K562 (cell line): ENCODE results near the gene HMGXB3. TPM values are rescaled to one million over a fixed set of nuclear protein-coding genes. Genes with fewer than 3 reads are reported as not detected.

Experiments
- ATF4 ChIP-seq: fragments of 450-650 bp; formaldehyde crosslinking; IDR thresholded peaks from 2 replicates; pipeline ENCODE4 v1.4.0; 2022; ENCODE audit warnings: mild to moderate bottlenecking, moderate library complexity
- CAMTA2 ChIP-seq: fragments of 250-450 bp; sonication (Bioruptor Pico); conservative IDR thresholded peaks from 2 replicates; pipeline ENCODE4 v1.5.1; 2022
- CHD7 ChIP-seq: fragments of 200-600 bp; sonication (generic); IDR thresholded peaks from one replicate; pipeline ENCODE4 v1.6.1; 2012; ENCODE audit warnings: mild to moderate bottlenecking, low read depth, low read length, inconsistent platforms
- CTBP1 ChIP-seq: fragments of 450-650 bp; IDR thresholded peaks from 2 replicates; pipeline ENCODE4 v1.6.1; 2016; ENCODE audit warnings: borderline replicate concordance
- DDX20 ChIP-seq: fragments of 450-650 bp; IDR thresholded peaks from 2 replicates; pipeline ENCODE4 v1.6.1; 2016; ENCODE audit warnings: missing genetic modification characterization, low read depth, mild to moderate bottlenecking, missing compliant biosample characterization, moderate library complexity
- HNRNPH1 ChIP-seq: fragments of 200-400 bp; formaldehyde crosslinking; optimal IDR thresholded peaks from 2 replicates; pipeline ENCODE3; 2017; ENCODE audit warnings: low read depth, mild to moderate bottlenecking, low read length, moderate library complexity
- SLC30A9 ChIP-seq: fragments of 250-450 bp; sonication (Bioruptor Pico); IDR thresholded peaks from 2 replicates; pipeline ENCODE4 v1.8.0; 2022; ENCODE audit warnings: mild to moderate bottlenecking, moderate library complexity
- SMARCA5 ChIP-seq: fragments of 450-650 bp; IDR thresholded peaks from 2 replicates; pipeline ENCODE4 v1.6.1; 2016
- SMARCB1 ChIP-seq: IDR thresholded peaks from 2 replicates; pipeline ENCODE4 v1.6.1; 2011; ENCODE audit warnings: improper control_type of control experiment, low read depth; ENCODE audit not compliant: insufficient read length
- ZNF280B ChIP-seq: fragments of 250-450 bp; sonication (Bioruptor Pico); IDR thresholded peaks from 2 replicates; pipeline ENCODE4 v1.5.1; 2021; ENCODE audit warnings: mild to moderate bottlenecking
- ZNF354B ChIP-seq: fragments of 250-450 bp; sonication (Bioruptor Pico); IDR thresholded peaks from 2 replicates; pipeline ENCODE4 v1.4.0; 2020
- ZNF384 ChIP-seq: IDR thresholded peaks from 2 replicates; pipeline ENCODE4 v1.6.1; 2012; ENCODE audit warnings: low read depth, low read length, improper control_type of control experiment
- ZNF57 ChIP-seq: fragments of 450-650 bp; formaldehyde crosslinking; IDR thresholded peaks from 2 replicates; pipeline ENCODE4 v1.4.0; 2020; ENCODE audit warnings: mild to moderate bottlenecking, moderate library complexity
- ZNF699 ChIP-seq: fragments of 250-450 bp; sonication (Bioruptor Pico); IDR thresholded peaks from 2 replicates; pipeline ENCODE4 v1.8.0; 2021; ENCODE audit warnings: mild to moderate bottlenecking, moderate library complexity; ENCODE audit not compliant: insufficient replicate concordance
- polyA plus RNA-seq, 8 experiments: library from polyadenylated mRNA; depleted of rRNA in 4 of 8; stranded (reverse) in 5 of 8; unstranded in 3 of 8; fragments of >200 nt; fragmentation: Nextera tagmentation in 2 of 8; fragmentation: Illumina TruSeq in 1 of 8; extraction: Ambion mirVana in 2 of 8; extraction: Trizol in 1 of 8; gene quantifications; 2 replicates each; pipeline versions ENCODE4 v1.2.1 to v1.2.3, GENCODE V29; 2011 to 2014; ENCODE audit warnings: inconsistent platforms in 1 of 8, missing spikeins in 1 of 8
- total RNA-seq, 7 experiments: library from RNA; depleted of rRNA in 6 of 7; stranded (reverse); fragments of >200 nt in 6 of 7; fragmentation: Illumina TruSeq in 2 of 7; extraction: Trizol in 2 of 7; gene quantifications; 2 replicates each; pipeline versions ENCODE4 v1.2.1 to v1.2.3, GENCODE V29; 2011 to 2021; ENCODE audit warnings: low replicate concordance in 1 of 7

Gene HMGXB3
- total and polyA plus RNA-seq, 9 of the 15 experiments (the other 6 are each of a cell fraction or from before 2014, with no cell fraction given), result 1.8 to 44.1 (median 32.2) TPM

GRCh38 chr5:149960272-149961185, 40.0 kb upstream of the HMGXB3 start, which contains the start of gene SLC26A2 (continued):
- TF ChIP-seq ZNF280B (CRISPR knock-in tag) (no peak), HNRNPH1 (no peak), ZNF699 (CRISPR knock-in tag) (no peak), ZNF384 (no peak), CAMTA2 (CRISPR knock-in tag) (no peak), SMARCA5 (no peak), CHD7 (no peak), ZNF57 (CRISPR knock-in tag) (no peak), SLC30A9 (CRISPR knock-in tag) (no peak), ZNF354B (no peak), ATF4 (CRISPR knock-in tag) (no peak), DDX20 (tag) (no peak), SMARCB1 (no peak), CTBP1 (peak; percentile 97)
